ENCODE data around the gene OR1S1.
"Not testable (repeated sequence)": the region's sequence is repeated elsewhere in the genome, so short reads cannot be mapped to it uniquely, and the experiment has no call there.

Gene OR1S1

GRCh38 chr11:58212420-58212819, at the start of gene OR1S1:
Gene OR1S1 (plus strand): TSS chr11:58212720.
- not testable (repeated sequence) for H3K36me3 ChIP-seq, H3K27me3 ChIP-seq, H4K20me1 ChIP-seq, H3K4me3 ChIP-seq, H3K27ac ChIP-seq, H3K4me2 ChIP-seq, H3K9ac ChIP-seq, H3K9me3 ChIP-seq, H3K4me1 ChIP-seq

- Histone ChIP-seq H3K36me3 (no peaks in the 10 kb centered on the region), H3K27me3 (no peaks in the 10 kb centered on the region), H3K9ac (no peak overlapping the region), H4K20me1 (no peaks in the 10 kb centered on the region), H3K4me3 (no peak overlapping the region), H3K4me1 (no peaks in the 10 kb centered on the region), H3K4me2 (no peak overlapping the region), H3K9me3 (no peaks in the 10 kb centered on the region), H3K27ac (no peak overlapping the region)
- no peak for TF ChIP-seq Cebpa-rat (IDR thresholded peaks at IDR 0.05)
Measured at GRCh38 chr11:58164389-58164788, 48.1 kb upstream of the OR1S1 start.

GRCh38 chr11:58164990-58165389, 47.5 kb upstream of the OR1S1 start:
- H3K9ac ChIP-seq = no peak overlapping the region
- no peak overlapping the region for H3K4me3 ChIP-seq
- H3K36me3 ChIP-seq = no peaks in the 10 kb centered on the region
- no peaks in the 10 kb centered on the region for H3K27me3 ChIP-seq
- H3K4me1 ChIP-seq = no peaks in the 10 kb centered on the region
- no peak for TF ChIP-seq Cebpa-rat (IDR thresholded peaks at IDR 0.05)
- no peak overlapping the region for H3K27ac ChIP-seq
- no peak overlapping the region for H3K4me2 ChIP-seq
- H3K9me3 ChIP-seq = no peaks in the 10 kb centered on the region
- H4K20me1 ChIP-seq = no peaks in the 10 kb centered on the region

- TF ChIP-seq Cebpa-rat (IDR thresholded peaks at IDR 0.05) = no peak
- Histone ChIP-seq H4K20me1 (no peaks in the 10 kb centered on the region), H3K9ac (no peak overlapping the region), H3K4me1 (no peaks in the 10 kb centered on the region), H3K27ac (no peak overlapping the region), H3K4me3 (no peak overlapping the region), H3K36me3 (no peaks in the 10 kb centered on the region), H3K9me3 (no peaks in the 10 kb centered on the region), H3K4me2 (no peak overlapping the region), H3K27me3 (no peaks in the 10 kb centered on the region)
Measured at GRCh38 chr11:58165504-58166106, 46.9 kb upstream of the OR1S1 start.

- Histone ChIP-seq H4K20me1 (no peaks in the 10 kb centered on the region), H3K4me1 (no peaks in the 10 kb centered on the region), H3K9me3 (no peaks in the 10 kb centered on the region), H3K27me3 (no peaks in the 10 kb centered on the region), H3K4me2 (no peak overlapping the region), H3K27ac (no peak overlapping the region), H3K9ac (no peak overlapping the region), H3K4me3 (no peak overlapping the region), H3K36me3 (no peaks in the 10 kb centered on the region)
- TF ChIP-seq Cebpa-rat (IDR thresholded peaks at IDR 0.05) = no peak
Measured at GRCh38 chr11:58177409-58178054, 35.0 kb upstream of the OR1S1 start.

GRCh38 chr11:58178444-58178843, 34.1 kb upstream of the OR1S1 start:
- no peak overlapping the region for H3K9ac ChIP-seq
- H3K4me3 ChIP-seq = no peak overlapping the region
- H3K27me3 ChIP-seq = no peaks in the 10 kb centered on the region
- TF ChIP-seq Cebpa-rat (IDR thresholded peaks at IDR 0.05) = no peak
- H3K27ac ChIP-seq = no peak overlapping the region
- H4K20me1 ChIP-seq = no peaks in the 10 kb centered on the region
- no peak overlapping the region for H3K4me2 ChIP-seq
- H3K36me3 ChIP-seq = no peaks in the 10 kb centered on the region
- H3K9me3 ChIP-seq = no peaks in the 10 kb centered on the region
- no peaks in the 10 kb centered on the region for H3K4me1 ChIP-seq

- no peaks in the 10 kb centered on the region for H3K4me1 ChIP-seq
- no peak overlapping the region for H3K9ac ChIP-seq
- TF ChIP-seq Cebpa-rat (IDR thresholded peaks at IDR 0.05) = no peak
- H3K4me2 ChIP-seq = no peak overlapping the region
- H4K20me1 ChIP-seq = no peaks in the 10 kb centered on the region
- H3K27ac ChIP-seq = no peak overlapping the region
- no peaks in the 10 kb centered on the region for H3K9me3 ChIP-seq
- H3K27me3 ChIP-seq = no peaks in the 10 kb centered on the region
- no peaks in the 10 kb centered on the region for H3K36me3 ChIP-seq
- no peak overlapping the region for H3K4me3 ChIP-seq
Measured at GRCh38 chr11:58179648-58180047, 32.9 kb upstream of the OR1S1 start.

- Histone ChIP-seq H3K4me3 (no peak overlapping the region), H3K27ac (no peak overlapping the region), H3K27me3 (no peaks in the 10 kb centered on the region), H4K20me1 (no peaks in the 10 kb centered on the region), H3K9me3 (no peaks in the 10 kb centered on the region), H3K9ac (no peak overlapping the region), H3K36me3 (no peaks in the 10 kb centered on the region), H3K4me1 (no peaks in the 10 kb centered on the region), H3K4me2 (no peak overlapping the region)
- TF ChIP-seq Cebpa-rat (IDR thresholded peaks at IDR 0.05) = no peak
Measured at GRCh38 chr11:58186938-58187337, 25.6 kb upstream of the OR1S1 start.

GRCh38 chr11:58188770-58189169, 23.8 kb upstream of the OR1S1 start, which contains the start of gene OR9Q2:
Gene OR9Q2 (plus strand): TSS chr11:58189070. CDS start chr11:58190491, 1,421 bp downstream.
- Histone ChIP-seq H3K36me3 (no peaks in the 10 kb centered on the region), H3K27ac (no peak within 1 kb of the TSS), H3K27me3 (no peaks in the 10 kb centered on the region), H3K4me3 (no peak within 1 kb of the TSS), H3K9ac (no peak within 1 kb of the TSS), H3K4me2 (no peak within 1 kb of the TSS), H3K9me3 (no peaks in the 10 kb centered on the region), H4K20me1 (no peaks in the 10 kb centered on the region), H3K4me1 (no peaks in the 10 kb centered on the region)
- no peak for TF ChIP-seq Cebpa-rat (IDR thresholded peaks at IDR 0.05)

- H4K20me1 ChIP-seq = no peaks in the 10 kb centered on the region
- no peak overlapping the region for H3K9ac ChIP-seq
- H3K36me3 ChIP-seq = no peaks in the 10 kb centered on the region
- H3K27me3 ChIP-seq = no peaks in the 10 kb centered on the region
- TF ChIP-seq Cebpa-rat (IDR thresholded peaks at IDR 0.05) = no peak
- H3K4me3 ChIP-seq = no peak overlapping the region
- no peak overlapping the region for H3K4me2 ChIP-seq
- H3K9me3 ChIP-seq = peaks cover under 1% of the 10 kb centered on the region; the same call in 1 of the 2 replicates
- H3K27ac ChIP-seq = no peak overlapping the region
- H3K4me1 ChIP-seq = no peaks in the 10 kb centered on the region
Measured at GRCh38 chr11:58192229-58192628, 20.3 kb upstream of the OR1S1 start.

Data from BLaER1 (cell line).